ENCODE results near the gene SDR42E2.

SDR42E2 gene

GRCh38 chr16:22120440-22120839 is 41.9 kb upstream of the SDR42E2 start:
- Histone ChIP-seq H3K36me3 (ENCODE audit: control insufficient read depth, low read length) (no peaks in the 10 kb centered on the region), H3K79me2 (ENCODE audit: control insufficient read depth, low read length) (no peaks in the 10 kb centered on the region), H3K9me2 (replicated peaks; ENCODE audit: control insufficient read depth, low read length) (no peaks in the 10 kb centered on the region), H3F3A (ENCODE audit: control insufficient read depth, insufficient read depth) (no peaks in the 10 kb centered on the region), H3K4me2 (ENCODE audit: low read length) (no peak overlapping the region), H3K27me3 (ENCODE audit: control insufficient read depth, low read length) (0 out of 2 replicates have a peak, but pooled peaks cover 6% of the 10 kb centered on the region), H4K20me1 (ENCODE audit: control insufficient read depth, insufficient read depth, low read depth, low read length) (no peaks in the 10 kb centered on the region), H3K9me3 (ENCODE audit: control insufficient read depth, insufficient read depth, low read length) (no peaks in the 10 kb centered on the region), H3K4me1 (ENCODE audit: control insufficient read depth, low read length) (no peaks in the 10 kb centered on the region), H3K27ac (ENCODE audit: low read depth, low read length) (no peak overlapping the region), H3K4me3 (ENCODE audit: low read length) (no peak overlapping the region)
- TF ChIP-seq, protein P1, sequence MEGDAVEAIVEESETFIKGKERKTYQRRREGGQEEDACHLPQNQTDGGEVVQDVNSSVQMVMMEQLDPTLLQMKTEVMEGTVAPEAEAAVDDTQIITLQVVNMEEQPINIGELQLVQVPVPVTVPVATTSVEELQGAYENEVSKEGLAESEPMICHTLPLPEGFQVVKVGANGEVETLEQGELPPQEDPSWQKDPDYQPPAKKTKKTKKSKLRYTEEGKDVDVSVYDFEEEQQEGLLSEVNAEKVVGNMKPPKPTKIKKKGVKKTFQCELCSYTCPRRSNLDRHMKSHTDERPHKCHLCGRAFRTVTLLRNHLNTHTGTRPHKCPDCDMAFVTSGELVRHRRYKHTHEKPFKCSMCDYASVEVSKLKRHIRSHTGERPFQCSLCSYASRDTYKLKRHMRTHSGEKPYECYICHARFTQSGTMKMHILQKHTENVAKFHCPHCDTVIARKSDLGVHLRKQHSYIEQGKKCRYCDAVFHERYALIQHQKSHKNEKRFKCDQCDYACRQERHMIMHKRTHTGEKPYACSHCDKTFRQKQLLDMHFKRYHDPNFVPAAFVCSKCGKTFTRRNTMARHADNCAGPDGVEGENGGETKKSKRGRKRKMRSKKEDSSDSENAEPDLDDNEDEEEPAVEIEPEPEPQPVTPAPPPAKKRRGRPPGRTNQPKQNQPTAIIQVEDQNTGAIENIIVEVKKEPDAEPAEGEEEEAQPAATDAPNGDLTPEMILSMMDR (IDR thresholded peaks at IDR 0.05; ENCODE audit: low read depth, low read length, poor library complexity, severe bottlenecking), result no peak
- TF ChIP-seq EZH2phosphoT487 (IDR thresholded peaks at IDR 0.05; ENCODE audit: borderline replicate concordance, low read length), result no peak

- no peaks in the 10 kb centered on the region for H3K9me3 ChIP-seq (ENCODE audit: control insufficient read depth, insufficient read depth, low read length)
These were observed 40.1 kb upstream of the SDR42E2 start for GRCh38 chr16:22122239-22122638.

GRCh38 chr16:22123146-22123545 is 39.2 kb upstream of the SDR42E2 start:
- Histone ChIP-seq H3K36me3 (ENCODE audit: control insufficient read depth, low read length) (no peaks in the 10 kb centered on the region), H3K27me3 (ENCODE audit: control insufficient read depth, low read length) (peaks cover 9% of the 10 kb centered on the region; the same call in 1 of the 2 replicates), H3K9me3 (ENCODE audit: control insufficient read depth, insufficient read depth, low read length) (no peaks in the 10 kb centered on the region), H4K20me1 (ENCODE audit: control insufficient read depth, insufficient read depth, low read depth, low read length) (no peaks in the 10 kb centered on the region), H3K27ac (ENCODE audit: low read depth, low read length) (no peak overlapping the region), H3F3A (ENCODE audit: control insufficient read depth, insufficient read depth) (no peaks in the 10 kb centered on the region), H3K4me3 (ENCODE audit: low read length) (no peak overlapping the region), H3K79me2 (ENCODE audit: control insufficient read depth, low read length) (no peaks in the 10 kb centered on the region), H3K9me2 (replicated peaks; ENCODE audit: control insufficient read depth, low read length) (no peaks in the 10 kb centered on the region), H3K4me2 (ENCODE audit: low read length) (no peak overlapping the region), H3K4me1 (ENCODE audit: control insufficient read depth, low read length) (no peaks in the 10 kb centered on the region)
- TF ChIP-seq EZH2phosphoT487 (IDR thresholded peaks at IDR 0.05; ENCODE audit: borderline replicate concordance, low read length), result no peak
- TF ChIP-seq, protein P1 (IDR thresholded peaks at IDR 0.05; ENCODE audit: low read depth, low read length, poor library complexity, severe bottlenecking), result no peak

More at GRCh38 chr16:22122239-22122638, 40.1 kb upstream of the SDR42E2 start:
- Histone ChIP-seq H4K20me1 (ENCODE audit: control insufficient read depth, insufficient read depth, low read depth, low read length) (no peaks in the 10 kb centered on the region), H3K9me2 (replicated peaks; ENCODE audit: control insufficient read depth, low read length) (no peaks in the 10 kb centered on the region), H3K4me2 (ENCODE audit: low read length) (no peak overlapping the region), H3K27me3 (ENCODE audit: control insufficient read depth, low read length) (0 out of 2 replicates have a peak, but pooled peaks cover 6% of the 10 kb centered on the region), H3K4me1 (ENCODE audit: control insufficient read depth, low read length) (no peaks in the 10 kb centered on the region), H3K36me3 (ENCODE audit: control insufficient read depth, low read length) (no peaks in the 10 kb centered on the region), H3K79me2 (ENCODE audit: control insufficient read depth, low read length) (no peaks in the 10 kb centered on the region), H3F3A (ENCODE audit: control insufficient read depth, insufficient read depth) (no peaks in the 10 kb centered on the region), H3K27ac (ENCODE audit: low read depth, low read length) (no peak overlapping the region), H3K4me3 (ENCODE audit: low read length) (no peak overlapping the region)
- TF ChIP-seq EZH2phosphoT487 (IDR thresholded peaks at IDR 0.05; ENCODE audit: borderline replicate concordance, low read length), result no peak
- TF ChIP-seq, protein P1 (IDR thresholded peaks at IDR 0.05; ENCODE audit: low read depth, low read length, poor library complexity, severe bottlenecking), result no peak

Data from DOHH2 (cell line).